ENCODE results near the gene KLHL22.

DNA sequence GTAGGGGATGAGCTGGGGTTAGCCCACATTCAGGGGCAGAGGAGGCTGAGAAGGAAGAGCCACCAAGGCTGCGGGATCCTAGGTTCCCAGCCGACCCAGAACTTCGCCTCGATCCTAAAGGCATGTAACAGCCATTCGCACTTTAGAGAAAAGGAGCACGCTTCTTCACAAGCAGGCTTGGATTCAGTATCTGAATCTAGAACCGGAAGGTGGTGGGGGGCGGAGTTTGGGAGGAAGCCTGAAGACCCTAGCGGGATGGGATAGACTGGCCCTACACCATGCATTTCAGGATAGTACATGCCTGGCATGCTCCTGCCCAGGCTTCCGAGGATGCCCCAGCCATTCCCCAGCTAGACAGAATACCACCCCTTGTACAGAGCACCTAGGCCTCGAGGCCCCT is 62.4 kb downstream of the KLHL22 start:
- TF ChIP-seq, protein P1, sequence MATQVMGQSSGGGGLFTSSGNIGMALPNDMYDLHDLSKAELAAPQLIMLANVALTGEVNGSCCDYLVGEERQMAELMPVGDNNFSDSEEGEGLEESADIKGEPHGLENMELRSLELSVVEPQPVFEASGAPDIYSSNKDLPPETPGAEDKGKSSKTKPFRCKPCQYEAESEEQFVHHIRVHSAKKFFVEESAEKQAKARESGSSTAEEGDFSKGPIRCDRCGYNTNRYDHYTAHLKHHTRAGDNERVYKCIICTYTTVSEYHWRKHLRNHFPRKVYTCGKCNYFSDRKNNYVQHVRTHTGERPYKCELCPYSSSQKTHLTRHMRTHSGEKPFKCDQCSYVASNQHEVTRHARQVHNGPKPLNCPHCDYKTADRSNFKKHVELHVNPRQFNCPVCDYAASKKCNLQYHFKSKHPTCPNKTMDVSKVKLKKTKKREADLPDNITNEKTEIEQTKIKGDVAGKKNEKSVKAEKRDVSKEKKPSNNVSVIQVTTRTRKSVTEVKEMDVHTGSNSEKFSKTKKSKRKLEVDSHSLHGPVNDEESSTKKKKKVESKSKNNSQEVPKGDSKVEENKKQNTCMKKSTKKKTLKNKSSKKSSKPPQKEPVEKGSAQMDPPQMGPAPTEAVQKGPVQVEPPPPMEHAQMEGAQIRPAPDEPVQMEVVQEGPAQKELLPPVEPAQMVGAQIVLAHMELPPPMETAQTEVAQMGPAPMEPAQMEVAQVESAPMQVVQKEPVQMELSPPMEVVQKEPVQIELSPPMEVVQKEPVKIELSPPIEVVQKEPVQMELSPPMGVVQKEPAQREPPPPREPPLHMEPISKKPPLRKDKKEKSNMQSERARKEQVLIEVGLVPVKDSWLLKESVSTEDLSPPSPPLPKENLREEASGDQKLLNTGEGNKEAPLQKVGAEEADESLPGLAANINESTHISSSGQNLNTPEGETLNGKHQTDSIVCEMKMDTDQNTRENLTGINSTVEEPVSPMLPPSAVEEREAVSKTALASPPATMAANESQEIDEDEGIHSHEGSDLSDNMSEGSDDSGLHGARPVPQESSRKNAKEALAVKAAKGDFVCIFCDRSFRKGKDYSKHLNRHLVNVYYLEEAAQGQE (IDR thresholded peaks at IDR 0.05; ENCODE audit: low read depth): no peak
- TF ChIP-seq EP300 (IDR thresholded peaks at IDR 0.05; ENCODE audit: borderline replicate concordance) (no peak), EGR1 (IDR thresholded peaks at IDR 0.05) (no peak), ZBTB7A (IDR thresholded peaks at IDR 0.05; ENCODE audit: low read depth) (no peak), RAD21 (IDR thresholded peaks at IDR 0.05; ENCODE audit: low read depth) (no peak), CREB1 (IDR thresholded peaks at IDR 0.05; ENCODE audit: low read depth) (no peak), CEBPB (IDR thresholded peaks at IDR 0.05) (no peak)
- TF ChIP-seq, protein P2, sequence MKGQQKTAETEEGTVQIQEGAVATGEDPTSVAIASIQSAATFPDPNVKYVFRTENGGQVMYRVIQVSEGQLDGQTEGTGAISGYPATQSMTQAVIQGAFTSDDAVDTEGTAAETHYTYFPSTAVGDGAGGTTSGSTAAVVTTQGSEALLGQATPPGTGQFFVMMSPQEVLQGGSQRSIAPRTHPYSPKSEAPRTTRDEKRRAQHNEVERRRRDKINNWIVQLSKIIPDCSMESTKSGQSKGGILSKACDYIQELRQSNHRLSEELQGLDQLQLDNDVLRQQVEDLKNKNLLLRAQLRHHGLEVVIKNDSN (IDR thresholded peaks at IDR 0.05): no peak
- TF ChIP-seq, protein P3, sequence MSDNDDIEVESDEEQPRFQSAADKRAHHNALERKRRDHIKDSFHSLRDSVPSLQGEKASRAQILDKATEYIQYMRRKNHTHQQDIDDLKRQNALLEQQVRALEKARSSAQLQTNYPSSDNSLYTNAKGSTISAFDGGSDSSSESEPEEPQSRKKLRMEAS (IDR thresholded peaks at IDR 0.05): no peak
